ENCODE results near the gene DPP4. TPM values are rescaled to one million over a fixed set of nuclear protein-coding genes. Genes with fewer than 3 reads are reported as not detected.

DPP4 gene
- total RNA-seq, 1 experiment from 2014 or later = 2.8 TPM

DNA sequence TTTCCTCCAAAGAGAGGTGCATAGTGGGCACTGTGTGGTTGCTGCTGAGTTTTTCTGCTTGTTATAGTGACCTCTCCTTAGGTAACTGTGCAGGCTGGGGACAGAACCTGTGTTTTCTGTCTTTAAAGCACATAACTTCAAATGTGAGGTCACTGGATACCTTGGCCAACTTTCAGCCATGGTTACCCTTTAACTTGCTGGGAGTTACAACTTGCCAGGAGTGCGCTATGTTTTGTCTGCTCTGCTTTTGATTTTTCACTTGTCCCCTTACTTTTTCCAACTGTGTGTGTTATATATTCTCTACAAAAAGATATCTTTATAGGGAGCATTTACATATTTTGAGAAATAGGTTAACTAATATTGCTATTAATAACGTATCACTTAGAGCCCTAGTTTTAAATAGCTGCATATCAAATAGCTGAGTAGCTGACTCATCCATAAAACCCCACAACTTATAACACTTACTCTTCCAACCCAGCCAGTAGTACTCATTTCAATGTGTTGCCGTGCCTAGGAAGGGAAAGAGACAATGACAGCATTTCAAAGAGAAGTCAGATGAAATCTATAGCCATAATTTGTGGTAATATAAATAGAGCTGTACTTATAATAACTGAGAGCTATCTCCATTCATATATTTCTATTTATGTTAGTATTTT is 51.6 kb downstream of the DPP4 start:
- no peak overlapping the region for H3K56ac ChIP-seq (ENCODE audit: insufficient read length, low read depth, low read length)
- Mint-ChIP-seq H3K36me3 (ENCODE audit: insufficient read depth in 1 of 3, low read depth in 3 of 3) (no peaks in the 10 kb centered on the region), H3K4me1 (peaks cover 8 to 17% of the 10 kb centered on the region in 2 experiments), H3K4me3 (no peak overlapping the region), H3K27ac (no peak overlapping the region), H3K27me3 (ENCODE audit: low read depth) (no peaks in the 10 kb centered on the region), H3K9me3 (no peaks in the 10 kb centered on the region)
- H3K9ac ChIP-seq (ENCODE audit: extremely low read depth, insufficient read length, low read length) = no peak overlapping the region
- no peak overlapping the region for H4K8ac ChIP-seq (replicated peaks; ENCODE audit: insufficient read length, low read depth, low read length)
- no peak overlapping the region for H2AK5ac ChIP-seq (ENCODE audit: insufficient read length, low read length)
- WGBS (ENCODE audit: extremely low coverage, insufficient read length, low lambda C conversion rate) = no CpG with 5 or more reads among the region's 3 CpGs
- no peak overlapping the region for H3K27ac ChIP-seq (ENCODE audit: insufficient read length, low read depth, low read length)
- no peaks in the 10 kb centered on the region for H3K23me2 ChIP-seq (ENCODE audit: insufficient read length, low read depth, low read length, poor library complexity, severe bottlenecking)
- no peak overlapping the region for H4K5ac ChIP-seq (ENCODE audit: insufficient read length, low read depth, low read length)
- no peak overlapping the region for H3K4me2 ChIP-seq (ENCODE audit: insufficient read depth, insufficient read length, low read length)
- H2BK20ac ChIP-seq (ENCODE audit: low read depth, low read length, poor library complexity, severe bottlenecking) = no peak overlapping the region
- no peak overlapping the region for H3K23ac ChIP-seq (ENCODE audit: insufficient read length, low read depth, low read length)
- H4K91ac ChIP-seq (ENCODE audit: insufficient read length, low read depth, low read length) = no peak overlapping the region
- no peak for DNase-seq
- H4K20me1 ChIP-seq (ENCODE audit: control insufficient read depth, insufficient read depth, insufficient read length) = no peaks in the 10 kb centered on the region
- H3K14ac ChIP-seq (ENCODE audit: insufficient read depth, low read length) = no peak overlapping the region
- H3K9me3 ChIP-seq (ENCODE audit: control insufficient read depth, low read depth, low read length) = no peaks in the 10 kb centered on the region
- H2BK12ac ChIP-seq (ENCODE audit: insufficient read length, low read depth, low read length) = no peak overlapping the region
- H2AFZ ChIP-seq (ENCODE audit: low read length) = no peak overlapping the region
- no peak overlapping the region for H2BK15ac ChIP-seq (ENCODE audit: low read depth, low read length)
- no peak overlapping the region for H2BK120ac ChIP-seq (ENCODE audit: low read depth, low read length, poor library complexity, severe bottlenecking)
- TF ChIP-seq, protein P1, sequence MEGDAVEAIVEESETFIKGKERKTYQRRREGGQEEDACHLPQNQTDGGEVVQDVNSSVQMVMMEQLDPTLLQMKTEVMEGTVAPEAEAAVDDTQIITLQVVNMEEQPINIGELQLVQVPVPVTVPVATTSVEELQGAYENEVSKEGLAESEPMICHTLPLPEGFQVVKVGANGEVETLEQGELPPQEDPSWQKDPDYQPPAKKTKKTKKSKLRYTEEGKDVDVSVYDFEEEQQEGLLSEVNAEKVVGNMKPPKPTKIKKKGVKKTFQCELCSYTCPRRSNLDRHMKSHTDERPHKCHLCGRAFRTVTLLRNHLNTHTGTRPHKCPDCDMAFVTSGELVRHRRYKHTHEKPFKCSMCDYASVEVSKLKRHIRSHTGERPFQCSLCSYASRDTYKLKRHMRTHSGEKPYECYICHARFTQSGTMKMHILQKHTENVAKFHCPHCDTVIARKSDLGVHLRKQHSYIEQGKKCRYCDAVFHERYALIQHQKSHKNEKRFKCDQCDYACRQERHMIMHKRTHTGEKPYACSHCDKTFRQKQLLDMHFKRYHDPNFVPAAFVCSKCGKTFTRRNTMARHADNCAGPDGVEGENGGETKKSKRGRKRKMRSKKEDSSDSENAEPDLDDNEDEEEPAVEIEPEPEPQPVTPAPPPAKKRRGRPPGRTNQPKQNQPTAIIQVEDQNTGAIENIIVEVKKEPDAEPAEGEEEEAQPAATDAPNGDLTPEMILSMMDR (conservative IDR thresholded peaks at IDR 0.05) = no peak
- no peak overlapping the region for H2BK5ac ChIP-seq (ENCODE audit: insufficient read length, low read length)
- H3K4ac ChIP-seq (ENCODE audit: low read depth, low read length) = no peak overlapping the region
- H3K27me3 ChIP-seq (ENCODE audit: insufficient read depth, low read length) = no peaks in the 10 kb centered on the region
- no peaks in the 10 kb centered on the region for H3K79me2 ChIP-seq (ENCODE audit: insufficient read depth, low read length)
- no peak overlapping the region for H3T11ph ChIP-seq (ENCODE audit: low read length)
- H3K79me1 ChIP-seq (ENCODE audit: insufficient read depth, low read depth, low read length, poor library complexity, severe bottlenecking) = no peaks in the 10 kb centered on the region
- no peak overlapping the region for H3K18ac ChIP-seq (ENCODE audit: insufficient read length, low read depth, low read length)
- no peaks in the 10 kb centered on the region for H3K4me1 ChIP-seq (ENCODE audit: insufficient read depth, low read length)

Data from H9 (cell line).